Measurements from ENCODE around the gene PLEKHA5.
"Not testable (repeated sequence)": the region's sequence is repeated elsewhere in the genome, so short reads cannot be mapped to it uniquely, and the experiment has no call there.

PLEKHA5 gene

DNA sequence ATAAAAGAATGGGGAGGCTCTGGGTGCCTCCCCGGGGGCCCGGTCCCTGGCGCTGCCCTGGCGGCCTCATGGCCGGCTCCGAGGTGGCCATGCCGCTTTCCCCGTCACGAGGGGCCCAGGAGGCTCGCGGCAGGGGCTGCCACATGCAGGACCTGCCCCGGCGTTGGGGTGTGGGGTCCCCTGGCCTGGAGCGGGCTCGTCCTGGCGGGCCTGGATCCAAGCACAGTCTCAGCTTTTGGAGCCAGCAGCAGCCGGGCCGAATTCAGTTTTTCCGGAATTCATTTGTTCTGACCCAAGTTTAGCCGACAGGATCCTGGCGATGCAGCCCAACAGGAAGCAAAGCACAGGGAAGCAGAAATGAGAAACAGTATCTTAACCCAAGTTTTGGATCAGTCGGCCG is 283.3 kb downstream of the PLEKHA5 start:
- no peak for DNase-seq

DNA sequence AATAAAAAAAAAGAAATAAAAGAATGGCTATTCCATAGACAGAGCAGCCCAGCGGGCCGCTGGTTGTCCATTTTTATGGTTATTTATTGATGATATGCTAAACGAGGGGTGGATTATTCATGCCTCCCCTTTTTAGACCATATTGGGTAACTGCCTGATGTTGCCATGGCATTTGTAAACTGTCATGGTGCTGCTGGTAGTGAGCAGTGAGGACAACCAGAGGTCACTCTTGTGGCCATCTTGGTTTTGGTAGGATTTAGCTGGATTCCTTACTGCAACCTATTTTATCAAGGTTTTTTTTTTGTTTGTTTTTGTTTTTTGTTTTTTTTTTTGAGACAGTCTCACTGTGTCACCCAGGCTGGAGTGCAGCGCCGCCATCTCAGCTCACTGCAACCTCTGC is 284.0 kb downstream of the PLEKHA5 start:
- DNase-seq = not testable (repeated sequence)

DNA sequence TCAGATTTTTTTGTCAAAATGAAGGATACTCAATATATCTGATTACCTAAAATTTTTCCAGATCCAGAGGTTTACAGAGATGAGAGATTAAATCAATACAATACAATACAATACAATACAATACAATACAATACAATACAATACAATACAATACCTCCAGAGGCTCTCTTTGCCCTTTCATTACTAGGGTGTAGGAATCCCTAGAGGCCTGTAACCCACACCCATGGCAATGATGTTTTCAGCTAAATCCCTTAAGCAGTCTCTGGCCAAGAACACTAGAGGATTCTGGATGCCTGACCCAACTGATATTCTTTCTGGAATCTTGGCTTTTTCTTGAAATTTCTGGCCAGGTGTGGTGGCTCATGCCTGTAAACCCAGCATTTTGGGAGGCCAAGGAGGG is 286.0 kb downstream of the PLEKHA5 start:
- DNase-seq = no peak

DNA sequence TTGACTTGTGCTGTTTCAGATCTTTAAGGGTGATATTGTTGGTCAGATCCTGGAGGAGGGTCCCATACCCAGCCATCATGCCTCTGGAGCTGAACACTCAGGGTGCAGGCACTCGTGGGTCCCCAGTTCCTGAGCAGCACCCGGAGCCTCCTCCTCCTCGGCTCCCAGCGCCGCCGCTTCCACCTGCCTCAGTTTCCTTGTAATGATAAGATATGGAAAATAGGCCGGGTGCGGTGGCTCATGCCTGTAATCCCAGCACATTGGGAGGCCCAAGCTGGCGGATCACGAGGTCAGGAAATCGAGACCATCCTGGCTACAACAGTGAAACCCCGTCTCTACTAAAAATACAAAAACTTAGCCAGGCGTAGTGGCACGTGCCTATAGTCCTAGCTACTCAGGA is 289.6 kb downstream of the PLEKHA5 start:
- no peak for DNase-seq

DNA sequence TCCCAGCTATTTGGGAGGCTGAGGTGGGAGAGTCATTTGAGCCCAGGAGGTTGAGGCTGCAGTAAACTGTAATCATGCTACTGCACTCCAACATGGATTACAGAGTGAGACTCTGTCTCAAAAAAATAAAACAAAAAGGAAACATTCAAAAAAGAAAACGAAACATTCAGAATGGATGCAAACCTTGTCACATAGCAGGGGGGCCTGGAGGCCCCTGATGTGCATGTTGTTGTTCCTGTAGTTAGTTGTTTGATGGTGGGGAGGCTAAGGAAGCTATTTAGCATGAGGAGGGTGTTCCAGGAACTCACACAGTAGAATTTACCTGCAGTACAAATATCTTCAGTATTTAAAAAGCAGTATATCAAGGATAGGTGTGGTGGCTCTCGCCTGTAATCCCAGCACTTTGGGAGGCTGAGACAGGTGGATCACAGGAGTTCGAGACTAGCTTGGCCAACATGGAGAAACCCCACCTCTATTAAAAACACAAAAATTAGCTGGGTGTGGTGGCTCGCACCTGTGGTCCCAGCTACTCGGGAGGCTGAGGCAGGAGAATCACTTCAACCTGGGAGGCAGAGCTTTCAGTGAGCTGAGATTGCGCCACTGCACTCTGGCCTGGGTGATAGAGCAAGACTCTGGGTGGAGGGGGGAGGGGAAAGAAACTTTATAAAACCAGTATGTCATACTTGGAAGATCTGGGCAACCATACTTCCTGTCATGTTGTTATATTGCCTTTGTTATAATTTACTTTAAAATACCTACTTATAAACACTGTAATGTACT is 292.2 kb downstream of the PLEKHA5 start:
- DNase-seq = no peak

DNA sequence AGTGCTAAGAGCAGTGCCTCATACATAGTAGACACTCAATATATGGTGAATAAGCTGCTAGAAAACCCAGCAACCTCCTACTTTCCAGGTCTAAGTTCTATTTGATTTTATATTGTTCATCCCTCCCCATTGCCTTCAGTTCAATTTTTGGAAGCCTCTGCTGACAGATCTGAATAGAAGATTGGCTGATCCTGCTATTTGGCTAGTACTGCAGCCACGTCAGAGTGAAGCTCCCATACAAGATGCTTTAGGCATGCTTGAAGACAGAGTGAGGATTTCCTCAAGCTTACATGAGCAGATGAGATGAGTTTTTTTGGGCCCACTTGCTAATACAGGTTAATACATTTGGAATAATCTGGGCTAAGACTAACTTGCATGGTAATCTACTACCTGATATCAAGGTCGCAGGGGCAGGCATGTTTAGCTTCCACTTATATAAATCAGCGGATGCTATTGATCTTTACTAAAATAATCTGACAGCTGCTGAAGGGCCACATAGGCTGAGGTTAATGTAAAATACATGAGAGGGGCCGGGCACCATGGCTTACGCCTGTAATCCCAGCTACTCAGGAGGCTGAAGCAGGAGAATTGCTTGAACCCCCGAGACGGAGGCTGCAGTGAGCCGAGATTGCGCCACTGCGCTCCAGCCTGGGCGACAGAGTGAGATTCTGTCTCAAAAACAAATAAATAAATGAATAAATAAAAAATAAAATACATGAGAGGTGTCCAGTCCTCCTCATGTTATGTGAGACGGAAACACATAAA is 293.8 kb downstream of the PLEKHA5 start:
- DNase-seq = no peak
